DOHH2 (cell line): Measurements from ENCODE around the gene NR5A2.

Experiments
- CTCF ChIP-seq: fragments of 200-600 bp; sonication (generic); IDR thresholded peaks from one replicate; pipeline ENCODE4 v1.5.1; 2014; ENCODE audit warnings: antibody characterized with exemption, mild to moderate bottlenecking, low read depth, low read length; ENCODE audit not compliant: poor library complexity, severe bottlenecking
- EZH2phosphoT487 ChIP-seq: fragments of 200-600 bp; sonication (generic); IDR thresholded peaks from 2 replicates; pipeline ENCODE4 v1.6.1; 2017; ENCODE audit warnings: borderline replicate concordance, mild to moderate bottlenecking, antibody characterized with exemption, low read length, moderate library complexity, mixed read lengths

DNA sequence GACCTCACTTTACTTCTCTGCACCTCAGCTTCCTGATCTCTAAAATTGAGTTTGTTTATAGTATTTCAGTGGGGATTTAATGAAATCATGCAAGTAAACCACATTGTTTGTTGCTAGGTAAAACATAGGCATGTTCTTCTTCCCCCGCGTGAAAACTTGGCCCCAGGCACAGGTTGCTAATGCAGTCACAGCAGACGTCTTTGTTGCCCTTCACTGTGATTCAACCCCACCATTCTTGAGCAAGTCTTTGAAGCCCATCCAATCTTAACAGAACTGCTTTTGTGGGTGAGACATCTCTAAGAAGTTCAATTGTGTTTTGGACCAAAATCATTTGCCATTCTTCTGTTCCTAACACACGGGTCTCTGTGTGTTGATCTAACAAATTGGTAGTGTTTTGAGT is 196.8 kb downstream of the NR5A2 start:
- no peak for TF ChIP-seq EZH2phosphoT487
- TF ChIP-seq CTCF, result no peak
